Progenitor cell of endocrine pancreas (in vitro differentiated cells): ENCODE measurements around the gene LPIN2. TPM values are rescaled to one million over a fixed set of nuclear protein-coding genes. Genes with fewer than 3 reads are reported as not detected.

Experiments used
- DNase-seq: peaks from one replicate; pipeline ENCODE4 v3.0.0; 2021; ENCODE audit warnings: low spot score; ENCODE audit not compliant: unreplicated experiment
- H3K27ac Mint-ChIP-seq: 2 replicates; pipeline ENCODE4 v1.8.0; 2021; ENCODE audit warnings: mild to moderate bottlenecking, moderate library complexity, mixed read lengths
- H3K27me3 Mint-ChIP-seq: 2 replicates; pipeline ENCODE4 v1.8.0; 2021; ENCODE audit warnings: mixed read lengths
- H3K36me3 Mint-ChIP-seq: 2 replicates; pipeline ENCODE4 v1.8.0; 2022; ENCODE audit warnings: mixed read lengths; ENCODE audit not compliant: insufficient read depth
- H3K4me1 Mint-ChIP-seq: 2 replicates; pipeline ENCODE4 v1.8.0; 2021; ENCODE audit warnings: low read depth, mixed read lengths
- H3K4me3 Mint-ChIP-seq: 2 replicates; pipeline ENCODE4 v1.8.0; 2021; ENCODE audit warnings: low read depth, mild to moderate bottlenecking, moderate library complexity, mixed read lengths
- H3K9me3 Mint-ChIP-seq: 2 replicates; pipeline ENCODE4 v1.8.0; 2021; ENCODE audit warnings: low read depth, mixed read lengths
- CTCF ChIP-seq: fragments of 200-600 bp; sonication (generic); IDR thresholded peaks from one replicate; pipeline ENCODE4 v1.5.0; 2021; ENCODE audit warnings: antibody characterized with exemption, mild to moderate bottlenecking; ENCODE audit not compliant: unreplicated experiment
- total RNA-seq: library from RNA; stranded (reverse); gene quantifications from 2 replicates; pipeline ENCODE4 v1.2.1, GENCODE V29; 2021

The LPIN2 gene
- total RNA-seq, 1 donor from 2014 or later = 25.9 TPM

GRCh38 chr18:3041843-3042242 lies 28.9 kb upstream of the LPIN2 start:
- Mint-ChIP-seq H3K9me3 (no peaks in the 10 kb centered on the region), H3K27me3 (no peaks in the 10 kb centered on the region), H3K4me3 (no peak overlapping the region), H3K36me3 (no peaks in the 10 kb centered on the region), H3K4me1 (peaks cover 32% of the 10 kb centered on the region), H3K27ac (peak overlapping the region; percentile 11)
- TF ChIP-seq CTCF = no peak
- no peak for DNase-seq

GRCh38 chr18:3040881-3041280 lies 27.9 kb upstream of the LPIN2 start:
- H3K4me3 Mint-ChIP-seq = no peak overlapping the region
- no peaks in the 10 kb centered on the region for H3K27me3 Mint-ChIP-seq
- DNase-seq = no peak
- no peaks in the 10 kb centered on the region for H3K36me3 Mint-ChIP-seq
- H3K4me1 Mint-ChIP-seq = peaks cover 29% of the 10 kb centered on the region
- H3K9me3 Mint-ChIP-seq = no peaks in the 10 kb centered on the region
- no peak for TF ChIP-seq CTCF
- H3K27ac Mint-ChIP-seq = no peak overlapping the region

- TF ChIP-seq CTCF = no peak
- peaks cover 26% of the 10 kb centered on the region for H3K4me1 Mint-ChIP-seq
- H3K9me3 Mint-ChIP-seq = no peaks in the 10 kb centered on the region
- H3K36me3 Mint-ChIP-seq = no peaks in the 10 kb centered on the region
- H3K27ac Mint-ChIP-seq = no peak overlapping the region
- H3K27me3 Mint-ChIP-seq = no peaks in the 10 kb centered on the region
- no peak for DNase-seq
- H3K4me3 Mint-ChIP-seq = no peak overlapping the region
These were observed 27.2 kb upstream of the LPIN2 start for GRCh38 chr18:3040173-3040572.

- DNase-seq = no peak
- H3K9me3 Mint-ChIP-seq = no peaks in the 10 kb centered on the region
- no peak overlapping the region for H3K4me3 Mint-ChIP-seq
- H3K27me3 Mint-ChIP-seq = no peaks in the 10 kb centered on the region
- TF ChIP-seq CTCF = no peak
- H3K36me3 Mint-ChIP-seq = peaks cover 1% of the 10 kb centered on the region
- peaks cover 20% of the 10 kb centered on the region for H3K4me1 Mint-ChIP-seq
- peak overlapping the region; percentile 90 for H3K27ac Mint-ChIP-seq
These were observed 24.5 kb upstream of the LPIN2 start for GRCh38 chr18:3037423-3037915.

DNA sequence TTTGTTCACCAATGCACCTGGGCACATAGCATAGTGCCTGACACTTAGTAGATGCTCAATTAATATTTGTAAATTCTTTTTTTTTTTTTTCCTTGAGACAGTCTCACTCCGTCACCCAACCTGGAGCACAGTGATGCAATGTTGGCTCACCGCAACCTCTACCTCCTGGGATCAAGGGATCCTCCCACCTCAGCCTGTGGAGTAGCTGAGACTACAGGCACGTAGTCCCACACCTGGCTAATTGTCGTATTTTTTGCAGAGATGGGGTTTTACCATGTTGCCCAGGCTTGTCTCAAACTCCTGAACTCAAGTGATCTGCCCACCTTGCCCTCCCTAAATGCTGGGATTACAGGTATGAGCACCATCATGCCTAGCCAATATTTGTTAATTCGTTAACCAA lies 23.2 kb upstream of the LPIN2 start:
- no peaks in the 10 kb centered on the region for H3K27me3 Mint-ChIP-seq
- no peak overlapping the region for H3K4me3 Mint-ChIP-seq
- H3K27ac Mint-ChIP-seq = no peak overlapping the region
- H3K9me3 Mint-ChIP-seq = no peaks in the 10 kb centered on the region
- H3K36me3 Mint-ChIP-seq = peaks cover 1% of the 10 kb centered on the region
- no peak for DNase-seq
- peaks cover 10% of the 10 kb centered on the region for H3K4me1 Mint-ChIP-seq
- no peak for TF ChIP-seq CTCF
